MCF 10A (cell line): ENCODE results near the gene KCNQ5. TPM values are rescaled to one million over a fixed set of nuclear protein-coding genes. Genes with fewer than 3 reads are reported as not detected.

Source experiments
- BruUV-seq: library from RNA; stranded (reverse); fragments of 400-500 nt; replicated peaks from 2 replicates; lab custom pipeline; 2021; lab: Mats Ljungman, UMichigan
- CTCF ChIA-PET: fragments of 300-600 bp; sonication (Branson Sonifier 250); formaldehyde crosslinking; extraction: SDS; loops from one replicate; lab custom pipeline; 2021; ENCODE audit warnings: antibody characterized with exemption, inconsistent platforms; lab: Yijun Ruan, JAX
- POLR2A ChIA-PET: fragments of 300-600, 350-650 bp; sonication (Branson Sonifier 250); formaldehyde crosslinking; extraction: SDS; loops from one replicate; lab custom pipeline; 2020; ENCODE audit warnings: antibody characterized with exemption, inconsistent platforms; lab: Yijun Ruan, JAX
- DNase-seq: peaks from one replicate; pipeline ENCODE4 v3.0.0-alpha.2; 2018; ENCODE audit not compliant: unreplicated experiment
- H3K27ac Mint-ChIP-seq: one replicate; pipeline ENCODE4 v1.8.0; 2022; ENCODE audit warnings: mild to moderate bottlenecking, low read depth, mixed read lengths; ENCODE audit not compliant: unreplicated experiment
- H3K27me3 Mint-ChIP-seq: one replicate; pipeline ENCODE4 v1.8.0; 2022; ENCODE audit warnings: mixed read lengths; ENCODE audit not compliant: insufficient read depth, unreplicated experiment
- H3K36me3 Mint-ChIP-seq: one replicate; pipeline ENCODE4 v1.8.0; 2022; ENCODE audit warnings: mild to moderate bottlenecking, moderate library complexity, mixed read lengths; ENCODE audit not compliant: insufficient read depth, unreplicated experiment
- H3K4me1 Mint-ChIP-seq: one replicate; pipeline ENCODE4 v1.8.0; 2022; ENCODE audit warnings: mixed read lengths; ENCODE audit not compliant: insufficient read depth, unreplicated experiment
- H3K4me3 Mint-ChIP-seq: one replicate; pipeline ENCODE4 v1.8.0; 2022; ENCODE audit warnings: mild to moderate bottlenecking, moderate library complexity, mixed read lengths; ENCODE audit not compliant: unreplicated experiment
- H3K9me3 Mint-ChIP-seq: one replicate; pipeline ENCODE4 v1.8.0; 2022; ENCODE audit warnings: mixed read lengths; ENCODE audit not compliant: unreplicated experiment
- CTCF ChIP-seq: fragments of 200-600 bp; IDR thresholded peaks from one replicate; pipeline ENCODE4 v1.8.0; 2022; ENCODE audit warnings: antibody characterized with exemption, mild to moderate bottlenecking; ENCODE audit not compliant: unreplicated experiment
- intact Hi-C: fragments of 100-400 bp; cut with micrococcal nuclease; formaldehyde crosslinking; loops from 2 replicates; pipeline ENCODE4 v1.14.1; 2022
- total RNA-seq: library from RNA; stranded (reverse); gene quantifications from 2 replicates; pipeline ENCODE4 v1.2.3, GENCODE V29; 2022

Gene KCNQ5
- total RNA-seq, 1 experiment from 2014 or later: 10.3 TPM

- no peak overlapping the region for H3K27ac Mint-ChIP-seq
- peaks cover 7% of the 10 kb centered on the region for H3K4me1 Mint-ChIP-seq
- H3K36me3 Mint-ChIP-seq: no peaks in the 10 kb centered on the region
- no peak for DNase-seq
- ChIA-PET CTCF (interaction anchor here (0.6 to 13.3 kb wide), 15 partner anchors 9 to 1138 kb away, joined by 3 to 340 read pairs (median 12); no protein-coding TSS in a partner anchor), POLR2A (interaction anchor here (3.0 kb wide), 1 partner anchor 513 kb away, joined by 16 read pairs; no protein-coding TSS in a partner anchor)
- BruUV-seq: no TSS peak
- H3K4me3 Mint-ChIP-seq: no peak overlapping the region
- TF ChIP-seq CTCF: no peak
- intact Hi-C loops: no loop called here
- H3K27me3 Mint-ChIP-seq: no peaks in the 10 kb centered on the region
- no peaks in the 10 kb centered on the region for H3K9me3 Mint-ChIP-seq
Observed at GRCh38 chr6:72617721-72618120, 4.1 kb upstream of the KCNQ5 start.

GRCh38 chr6:72619883-72620696 is 1.8 kb upstream of the KCNQ5 start:
- Mint-ChIP-seq H3K27me3 (no peaks in the 10 kb centered on the region), H3K36me3 (no peaks in the 10 kb centered on the region), H3K4me3 (peak overlapping the region; percentile 2), H3K4me1 (peaks cover 17% of the 10 kb centered on the region), H3K27ac (no peak overlapping the region), H3K9me3 (no peaks in the 10 kb centered on the region)
- intact Hi-C loops: loop anchor here (10.0 kb wide), 3 partner anchors 245 to 705 kb away; no protein-coding TSS in a partner anchor
- CTCF ChIA-PET: interaction anchor here (0.6 to 13.3 kb wide), 10 partner anchors 8 to 562 kb away, joined by 4 to 340 read pairs (median 6); no protein-coding TSS in a partner anchor
- no peak for DNase-seq
- POLR2A ChIA-PET: interaction anchor here (0.9 kb wide), 1 partner anchor 509 kb away, joined by 3 read pairs; no protein-coding TSS in a partner anchor
- TF ChIP-seq CTCF: no peak
- no TSS peak for BruUV-seq

GRCh38 chr6:72620871-72621290 is 983 bp upstream of the KCNQ5 start:
- Mint-ChIP-seq H3K27ac (no peak overlapping the region), H3K27me3 (no peaks in the 10 kb centered on the region), H3K4me3 (peak overlapping the region; percentile 93), H3K9me3 (no peaks in the 10 kb centered on the region), H3K4me1 (peaks cover 17% of the 10 kb centered on the region), H3K36me3 (no peaks in the 10 kb centered on the region)
- TF ChIP-seq CTCF: no peak
- no TSS peak for BruUV-seq
- intact Hi-C loops: loop anchor here (10.0 kb wide), 3 partner anchors 244 to 704 kb away; no protein-coding TSS in a partner anchor
- CTCF ChIA-PET: interaction anchor here (0.6 to 13.3 kb wide), 10 partner anchors 9 to 559 kb away, joined by 3 to 340 read pairs (median 5); no protein-coding TSS in a partner anchor
- POLR2A ChIA-PET: interaction anchor here (1.0 kb wide), 1 partner anchor 168 kb away, joined by 7 read pairs; no protein-coding TSS in a partner anchor
- no peak for DNase-seq
